Mesendoderm (in vitro differentiated cells): ENCODE measurements around the gene EML4.
"Not testable (repeated sequence)": the region's sequence is repeated elsewhere in the genome, so short reads cannot be mapped to it uniquely, and the experiment has no call there.

Source experiments
- DNase-seq: peaks from one replicate; pipeline ENCODE4 v3.0.0; 2013
- H2AK5ac ChIP-seq: 2 replicates; pipeline ENCODE4 v1.6.1; 2013; ENCODE audit warnings: low read length, inconsistent platforms
- H2BK120ac ChIP-seq: 2 replicates; pipeline ENCODE4 v1.6.1; 2013; ENCODE audit warnings: low read depth, mild to moderate bottlenecking, low read length, moderate library complexity, mixed read lengths
- H2BK15ac ChIP-seq: replicated peaks from 2 replicates; pipeline ENCODE4 v1.6.1; 2013; ENCODE audit warnings: low read depth, mild to moderate bottlenecking, moderate library complexity
- H2BK5ac ChIP-seq: 2 replicates; pipeline ENCODE4 v1.6.1; 2013; ENCODE audit warnings: low read length, inconsistent platforms
- H3K18ac ChIP-seq: 2 replicates; pipeline ENCODE4 v1.6.1; 2013; ENCODE audit warnings: mild to moderate bottlenecking, low read length, mixed read lengths
- H3K23ac ChIP-seq: one replicate; pipeline ENCODE4 v1.6.1; 2013; ENCODE audit warnings: low read length
- H3K27ac ChIP-seq: 2 replicates; pipeline ENCODE4 v1.5.1; 2013; ENCODE audit warnings: low read depth, mild to moderate bottlenecking, inconsistent platforms, low read length, moderate library complexity
- H3K27me3 ChIP-seq: 2 replicates; pipeline ENCODE4 v1.6.1; 2013; ENCODE audit warnings: low read length, control low read depth, mild to moderate bottlenecking, inconsistent platforms; ENCODE audit not compliant: insufficient read depth, poor library complexity
- H3K36me3 ChIP-seq: 2 replicates; pipeline ENCODE4 v1.6.1; 2013; ENCODE audit warnings: low read length, inconsistent platforms; ENCODE audit not compliant: control insufficient read depth, insufficient read depth
- H3K4ac ChIP-seq: one replicate; pipeline ENCODE4 v1.6.1; 2013; ENCODE audit warnings: low read depth, mild to moderate bottlenecking, low read length, moderate library complexity
- H3K4me1 ChIP-seq: 2 replicates; pipeline ENCODE4 v1.6.1; 2013; ENCODE audit warnings: low read depth, low read length, inconsistent platforms; ENCODE audit not compliant: control insufficient read depth
- H3K4me2 ChIP-seq: 2 replicates; pipeline ENCODE4 v1.6.1; 2013; ENCODE audit warnings: low read length
- H3K4me3 ChIP-seq: 2 replicates; pipeline ENCODE4 v1.5.1; 2013; ENCODE audit warnings: mild to moderate bottlenecking, low read length
- H3K56ac ChIP-seq: one replicate; pipeline ENCODE4 v1.6.1; 2013; ENCODE audit warnings: low read length
- H3K79me1 ChIP-seq: 2 replicates; pipeline ENCODE4 v1.6.1; 2013; ENCODE audit warnings: low read length, inconsistent platforms
- H3K79me2 ChIP-seq: 2 replicates; pipeline ENCODE4 v1.6.1; 2013; ENCODE audit warnings: mild to moderate bottlenecking, low read length; ENCODE audit not compliant: control insufficient read depth, insufficient read depth
- H3K9ac ChIP-seq: 2 replicates; pipeline ENCODE4 v1.6.1; 2013; ENCODE audit warnings: low read length, inconsistent platforms
- H4K5ac ChIP-seq: one replicate; pipeline ENCODE4 v1.6.1; 2013; ENCODE audit warnings: low read length
- H4K8ac ChIP-seq: one replicate; pipeline ENCODE4 v1.6.1; 2013; ENCODE audit warnings: low read depth, mild to moderate bottlenecking, control low read depth, low read length, moderate library complexity
- WGBS: extraction: QIAGEN DNeasy Blood & Tissue Kit; methylation state at CpG from one replicate; pipeline ENCODE4 v1.1.7; 2013; ENCODE audit warnings: low lambda C conversion rate, missing lambda C conversion rate; ENCODE audit not compliant: insufficient coverage; ENCODE audit errors: extremely low coverage; 5-methylcytosine and 5-hydroxymethylcytosine counted together

EML4 gene

DNA sequence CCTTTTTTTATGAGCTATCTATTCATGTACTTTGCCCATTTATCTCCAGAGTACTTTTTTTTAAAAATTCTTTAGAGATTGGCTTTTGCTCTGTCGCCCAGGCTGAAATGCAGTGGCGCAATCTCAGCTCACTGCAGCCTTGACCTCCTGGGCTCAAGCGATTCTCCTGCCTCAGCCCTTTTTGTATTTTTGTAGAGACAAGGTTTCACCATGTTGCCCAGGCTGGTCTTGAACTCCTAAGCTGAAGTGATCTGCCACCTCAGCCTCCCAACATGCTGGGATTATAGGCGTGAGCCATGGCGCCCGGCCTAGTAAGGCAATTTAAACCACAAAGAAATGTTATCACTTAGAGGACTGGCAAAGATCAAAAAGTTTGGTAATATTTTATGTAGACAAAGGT, 177.7 kb downstream of the EML4 start:
- not testable (repeated sequence) for H3K27ac ChIP-seq, H3K79me2 ChIP-seq, H3K9ac ChIP-seq, H4K8ac ChIP-seq, H3K56ac ChIP-seq, H3K4me2 ChIP-seq, H3K27me3 ChIP-seq, H3K4ac ChIP-seq, H3K36me3 ChIP-seq, DNase-seq, H3K23ac ChIP-seq, H2BK15ac ChIP-seq, H3K18ac ChIP-seq, H2BK120ac ChIP-seq, H4K5ac ChIP-seq, H2AK5ac ChIP-seq, H3K4me1 ChIP-seq, H2BK5ac ChIP-seq, H3K4me3 ChIP-seq
- no CpG with 5 or more reads among the region's 6 CpGs for WGBS
- H3K79me1 ChIP-seq: peaks cover 13% of the 10 kb centered on the region

GRCh38 chr2:42347518-42347917, 178.4 kb downstream of the EML4 start:
- H3K9ac ChIP-seq, H4K5ac ChIP-seq, DNase-seq, H3K4me1 ChIP-seq, H2AK5ac ChIP-seq, H3K56ac ChIP-seq, H3K18ac ChIP-seq, H3K36me3 ChIP-seq, H3K4ac ChIP-seq, H2BK120ac ChIP-seq, H3K4me2 ChIP-seq, H3K27me3 ChIP-seq, H3K27ac ChIP-seq, H3K23ac ChIP-seq, H2BK5ac ChIP-seq, H3K4me3 ChIP-seq, H2BK15ac ChIP-seq, H4K8ac ChIP-seq: not testable (repeated sequence)
- Histone ChIP-seq H3K79me2 (peaks cover 11% of the 10 kb centered on the region), H3K79me1 (peaks cover 10% of the 10 kb centered on the region)
- no CpG with 5 or more reads among the region's 12 CpGs for WGBS

DNA sequence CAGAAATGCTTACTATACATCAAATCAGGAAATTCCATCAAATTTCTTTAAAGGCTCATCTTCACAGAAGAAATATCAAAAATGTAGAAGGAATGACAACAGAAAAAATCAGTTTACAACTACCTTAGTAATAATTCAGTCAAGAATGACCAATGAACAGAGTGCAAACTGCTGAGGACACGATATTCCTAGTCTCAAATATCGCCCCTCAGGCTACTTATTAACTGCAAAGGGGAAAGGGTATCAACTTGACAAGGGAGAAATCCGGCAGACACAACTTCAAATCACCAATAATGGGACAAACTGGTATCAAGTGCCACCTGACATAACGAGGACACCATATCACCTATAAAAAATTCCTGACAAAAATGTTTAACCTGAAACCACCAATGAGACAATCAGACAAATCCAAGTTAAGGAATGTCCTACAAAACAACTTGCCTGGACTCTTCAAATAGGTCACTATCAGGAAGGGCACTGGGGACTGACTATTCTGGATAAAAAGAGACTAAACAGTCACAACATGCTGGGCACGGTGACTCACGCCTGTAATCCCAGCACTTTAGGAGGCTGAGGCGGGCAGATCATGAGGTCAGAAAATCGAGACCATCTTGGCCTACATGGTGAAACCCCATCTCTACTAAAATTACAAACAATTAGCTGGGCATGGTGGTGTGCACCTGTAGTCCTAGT, 179.1 kb downstream of the EML4 start:
- Histone ChIP-seq H3K4me2 (no peak overlapping the region), H3K27ac (no peak overlapping the region), H3K9ac (no peak overlapping the region), H2AK5ac (no peak overlapping the region), H3K4me1 (no peaks in the 10 kb centered on the region), H3K4me3 (no peak overlapping the region), H3K18ac (no peak overlapping the region), H2BK120ac (no peak overlapping the region), H4K8ac (no peak overlapping the region), H3K36me3 (peaks cover 3% of the 10 kb centered on the region), H3K79me1 (peaks cover 9% of the 10 kb centered on the region), H2BK15ac (no peak overlapping the region), H3K27me3 (no peaks in the 10 kb centered on the region), H3K4ac (no peak overlapping the region), H4K5ac (no peak overlapping the region), H3K23ac (no peak overlapping the region), H3K79me2 (peaks cover 12% of the 10 kb centered on the region), H3K56ac (no peak overlapping the region), H2BK5ac (no peak overlapping the region)
- no CpG with 5 or more reads among the region's 8 CpGs for WGBS
- no peak for DNase-seq

GRCh38 chr2:42350434-42351063, 181.4 kb downstream of the EML4 start:
- no peak overlapping the region for H3K56ac ChIP-seq
- no peak overlapping the region for H3K27ac ChIP-seq
- H3K23ac ChIP-seq: no peak overlapping the region
- H4K5ac ChIP-seq: no peak overlapping the region
- no peaks in the 10 kb centered on the region for H3K27me3 ChIP-seq
- H3K36me3 ChIP-seq: peaks cover 3% of the 10 kb centered on the region
- no peak overlapping the region for H3K18ac ChIP-seq
- no peak overlapping the region for H2AK5ac ChIP-seq
- no peak overlapping the region for H3K9ac ChIP-seq
- no peak overlapping the region for H2BK5ac ChIP-seq
- peaks cover 11% of the 10 kb centered on the region for H3K79me1 ChIP-seq
- H3K79me2 ChIP-seq: peaks cover 20% of the 10 kb centered on the region
- no peak overlapping the region for H2BK15ac ChIP-seq
- no peak for DNase-seq
- 100% methylated on average over 1 of the region's 3 CpGs for WGBS
- H4K8ac ChIP-seq: no peak overlapping the region
- H3K4me3 ChIP-seq: no peak overlapping the region
- H2BK120ac ChIP-seq: no peak overlapping the region
- H3K4me1 ChIP-seq: no peaks in the 10 kb centered on the region
- H3K4ac ChIP-seq: no peak overlapping the region
- H3K4me2 ChIP-seq: no peak overlapping the region

DNA sequence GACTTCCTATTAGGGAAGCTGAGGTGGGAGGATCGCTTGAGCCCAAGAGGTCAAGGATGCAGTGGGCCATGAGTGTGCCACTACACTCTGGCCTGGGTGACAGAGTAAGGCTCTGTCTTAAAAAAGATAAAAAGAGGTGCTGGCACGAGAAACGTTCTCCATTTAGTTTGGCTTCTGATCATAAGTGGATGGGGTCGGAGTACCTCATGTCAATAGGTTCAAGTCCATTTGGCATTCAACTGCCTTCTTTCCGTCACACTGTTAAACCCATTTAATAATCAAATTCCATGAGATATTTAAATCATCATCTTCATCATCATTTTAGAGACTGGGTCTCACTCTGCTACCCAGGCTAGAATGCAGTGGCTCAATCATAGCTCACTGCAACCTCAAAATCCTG, 182.7 kb downstream of the EML4 start:
- WGBS: 100% methylated on average over 1 of the region's 5 CpGs
- H3K56ac ChIP-seq: no peak overlapping the region

More for the DNA sequence above, 182.7 kb downstream of the EML4 start:
- no peak overlapping the region for H3K4ac ChIP-seq
- H3K4me3 ChIP-seq: no peak overlapping the region
- H3K18ac ChIP-seq: no peak overlapping the region
- no peak for DNase-seq
- H3K23ac ChIP-seq: no peak overlapping the region
- H3K9ac ChIP-seq: no peak overlapping the region
- no peak overlapping the region for H3K27ac ChIP-seq
- peaks cover 29% of the 10 kb centered on the region for H3K79me2 ChIP-seq
- H4K8ac ChIP-seq: no peak overlapping the region
- no peak overlapping the region for H2BK15ac ChIP-seq
- no peaks in the 10 kb centered on the region for H3K4me1 ChIP-seq
- no peak overlapping the region for H3K4me2 ChIP-seq
- H4K5ac ChIP-seq: no peak overlapping the region
- no peaks in the 10 kb centered on the region for H3K27me3 ChIP-seq
- peaks cover 3% of the 10 kb centered on the region for H3K36me3 ChIP-seq
- peaks cover 10% of the 10 kb centered on the region for H3K79me1 ChIP-seq
- no peak overlapping the region for H2BK120ac ChIP-seq
- H2BK5ac ChIP-seq: no peak overlapping the region
- no peak overlapping the region for H2AK5ac ChIP-seq
